HepG2 (cell line): ENCODE data around the gene RBM12. TPM values are rescaled to one million over a fixed set of nuclear protein-coding genes. Genes with fewer than 3 reads are reported as not detected.
A peak's percentile ranks its signal among the peaks of the same experiment; 100 is the strongest.

Experiments
- CCAR2 ChIP-seq: fragments of 200-400 bp; formaldehyde crosslinking; optimal IDR thresholded peaks from 2 replicates; pipeline ENCODE3; 2018; ENCODE audit warnings: low read depth, mild to moderate bottlenecking, low read length, moderate library complexity
- CENPX ChIP-seq: sonication (generic); formaldehyde crosslinking; IDR thresholded peaks from 2 replicates; pipeline ENCODE4 v1.9.0; 2021; ENCODE audit warnings: mild to moderate bottlenecking, missing genetic modification reagents, moderate library complexity
- FOXJ3 ChIP-seq: sonication (generic); formaldehyde crosslinking; IDR thresholded peaks from 2 replicates; pipeline ENCODE4 v1.4.0; 2020; ENCODE audit warnings: missing genetic modification reagents, mild to moderate bottlenecking, borderline replicate concordance
- GRHL1 ChIP-seq: sonication (generic); formaldehyde crosslinking; conservative IDR thresholded peaks from 2 replicates; pipeline ENCODE4 v1.8.0; 2022; ENCODE audit warnings: missing genetic modification reagents
- IRX3 ChIP-seq: sonication (generic); formaldehyde crosslinking; IDR thresholded peaks from 2 replicates; pipeline ENCODE4 v1.8.1; 2023; ENCODE audit warnings: mild to moderate bottlenecking, low read depth, missing genetic modification reagents, borderline replicate concordance
- LCORL ChIP-seq, 2 experiments: fragments of 450-650 bp in 1 of 2; sonication (generic) in 1 of 2; formaldehyde crosslinking in 1 of 2; IDR thresholded peaks; 2 replicates each; pipeline versions ENCODE4 v1.5.0 to v1.6.1; 2017 to 2020; ENCODE audit warnings: antibody characterized with exemption in 1 of 2, missing genetic modification reagents in 1 of 2
- MAF1 ChIP-seq: sonication (generic); formaldehyde crosslinking; IDR thresholded peaks from 2 replicates; pipeline ENCODE4 v1.5.0; 2020; ENCODE audit warnings: missing genetic modification reagents, borderline replicate concordance
- MBD4 ChIP-seq: IDR thresholded peaks from 2 replicates; pipeline ENCODE4 v1.6.1; 2012; ENCODE audit warnings: low read length, inconsistent platforms, borderline replicate concordance
- MXD4 ChIP-seq: IDR thresholded peaks from 2 replicates; pipeline ENCODE4 v1.6.1; 2016; ENCODE audit warnings: mild to moderate bottlenecking, missing biosample characterization, missing genetic modification reagents
- SRF ChIP-seq: IDR thresholded peaks from 2 replicates; pipeline ENCODE4 v1.6.1; 2011; ENCODE audit warnings: mild to moderate bottlenecking, low read depth, low read length, moderate library complexity
- TBP ChIP-seq: sonication (generic); formaldehyde crosslinking; IDR thresholded peaks from 2 replicates; pipeline ENCODE4 v1.5.0; 2020; ENCODE audit warnings: missing genetic modification reagents
- ZNF253 ChIP-seq: sonication (generic); formaldehyde crosslinking; IDR thresholded peaks from 2 replicates; pipeline ENCODE4 v1.8.0; 2022; ENCODE audit warnings: mild to moderate bottlenecking, missing genetic modification reagents, borderline replicate concordance
- ZNF782 ChIP-seq: sonication (generic); formaldehyde crosslinking; IDR thresholded peaks from 2 replicates; pipeline ENCODE4 v1.4.0; 2020; ENCODE audit warnings: missing genetic modification reagents, mild to moderate bottlenecking, borderline replicate concordance
- polyA plus RNA-seq, 8 experiments: library from polyadenylated mRNA; depleted of rRNA in 3 of 8; stranded (reverse) in 7 of 8; unstranded in 1 of 8; fragments of >200 nt; fragmentation: Illumina TruSeq in 4 of 8; extraction: Trizol in 4 of 8; gene quantifications; 2 replicates each; pipeline versions ENCODE4 v1.2.1 to v1.2.3, GENCODE V29; 2011 to 2016; ENCODE audit warnings: low read depth in 4 of 8, missing spikeins in 1 of 8, mixed read lengths in 1 of 8; ENCODE audit not compliant: insufficient read depth in 1 of 8
- total RNA-seq, 5 experiments: library from RNA; depleted of rRNA; stranded (reverse); fragments of >200 nt; fragmentation: Illumina TruSeq; extraction: Trizol; gene quantifications; 2 replicates each; pipeline ENCODE4 v1.2.3, GENCODE V29; 2016; ENCODE audit warnings: low read depth in 1 of 5
- TF ChIP-seq, protein P1 (sequence below): sonication (generic); formaldehyde crosslinking; IDR thresholded peaks from 2 replicates; pipeline ENCODE4 v1.5.1; 2020; ENCODE audit warnings: missing genetic modification reagents, mild to moderate bottlenecking, borderline replicate concordance
- TF ChIP-seq, protein P2 (sequence below): sonication (generic); formaldehyde crosslinking; IDR thresholded peaks from 2 replicates; pipeline ENCODE4; 2020; ENCODE audit warnings: missing genetic modification reagents, mild to moderate bottlenecking, borderline replicate concordance
- TF ChIP-seq, protein P3 (sequence below): sonication (generic); formaldehyde crosslinking; IDR thresholded peaks from 2 replicates; pipeline ENCODE4 v1.4.0; 2020; ENCODE audit warnings: mild to moderate bottlenecking, missing genetic modification reagents

The RBM12 gene
- total and polyA plus RNA-seq, 2 of the 13 experiments (the other 11 are each of a cell fraction or from before 2014, with no cell fraction given), result 97.9 to 104 TPM

DNA sequence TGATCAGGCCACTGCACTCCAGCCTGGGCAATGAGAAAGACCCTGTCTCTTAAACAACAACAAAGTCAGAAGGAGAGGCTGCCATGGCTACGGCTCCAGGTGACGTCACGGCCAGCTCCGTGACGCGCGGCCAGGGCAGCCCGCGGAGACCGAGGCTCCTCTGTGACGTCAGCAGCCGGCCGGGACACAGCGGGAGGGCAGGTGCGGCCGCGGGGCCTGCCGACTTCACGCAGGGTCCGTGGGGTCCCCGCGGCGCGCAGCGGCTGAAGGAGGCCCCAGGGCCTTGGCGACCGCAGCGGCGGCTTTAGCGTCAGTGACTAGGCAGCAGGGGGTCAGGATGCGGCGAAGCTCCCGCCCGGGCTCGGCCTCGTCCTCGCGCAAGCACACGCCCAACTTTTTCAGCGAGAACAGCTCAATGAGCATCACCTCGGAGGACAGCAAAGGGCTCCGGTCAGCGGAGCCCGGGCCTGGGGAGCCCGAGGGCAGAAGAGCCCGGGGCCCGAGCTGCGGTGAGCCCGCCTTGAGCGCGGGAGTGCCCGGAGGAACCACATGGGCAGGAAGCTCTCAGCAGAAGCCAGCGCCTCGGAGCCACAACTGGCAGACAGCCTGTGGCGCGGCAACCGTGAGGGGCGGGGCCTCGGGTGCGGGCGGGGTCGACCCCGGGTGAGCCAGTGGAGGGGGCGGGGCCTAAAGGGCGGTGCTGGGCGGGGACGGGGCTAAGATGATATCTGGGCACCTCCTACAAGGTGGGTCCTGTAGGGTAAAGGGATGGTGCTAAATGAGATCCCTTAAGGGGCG, 48.8 kb downstream of the RBM12 start, which contains the start of gene SPAG4 (continued):
- TF ChIP-seq GRHL1 (CRISPR knock-in tag) (no peak), ZNF253 (peak; percentile 98), MBD4 (no peak), MAF1 (CRISPR knock-in tag) (peak; percentile 98), CCAR2 (no peak), TBP (0 out of 2 replicates have a peak, but pooled peaks have one; percentile 92), ZNF782 (CRISPR knock-in tag) (peak; percentile 96; the same call in 1 of the 2 replicates), FOXJ3 (peak; percentile 78), MXD4 (CRISPR knock-in tag) (no peak; the same call in none of the 2 replicates), LCORL (IDR thresholded peaks at IDR 0.05) (no peak), LCORL (CRISPR knock-in tag; IDR thresholded peaks at IDR 0.05) (no peak; the same call in 1 of the 2 replicates), SRF (no peak), IRX3 (CRISPR knock-in tag) (peak; percentile 87; the same call in 1 of the 2 replicates), CENPX (no peak)
- TF ChIP-seq, protein P1, sequence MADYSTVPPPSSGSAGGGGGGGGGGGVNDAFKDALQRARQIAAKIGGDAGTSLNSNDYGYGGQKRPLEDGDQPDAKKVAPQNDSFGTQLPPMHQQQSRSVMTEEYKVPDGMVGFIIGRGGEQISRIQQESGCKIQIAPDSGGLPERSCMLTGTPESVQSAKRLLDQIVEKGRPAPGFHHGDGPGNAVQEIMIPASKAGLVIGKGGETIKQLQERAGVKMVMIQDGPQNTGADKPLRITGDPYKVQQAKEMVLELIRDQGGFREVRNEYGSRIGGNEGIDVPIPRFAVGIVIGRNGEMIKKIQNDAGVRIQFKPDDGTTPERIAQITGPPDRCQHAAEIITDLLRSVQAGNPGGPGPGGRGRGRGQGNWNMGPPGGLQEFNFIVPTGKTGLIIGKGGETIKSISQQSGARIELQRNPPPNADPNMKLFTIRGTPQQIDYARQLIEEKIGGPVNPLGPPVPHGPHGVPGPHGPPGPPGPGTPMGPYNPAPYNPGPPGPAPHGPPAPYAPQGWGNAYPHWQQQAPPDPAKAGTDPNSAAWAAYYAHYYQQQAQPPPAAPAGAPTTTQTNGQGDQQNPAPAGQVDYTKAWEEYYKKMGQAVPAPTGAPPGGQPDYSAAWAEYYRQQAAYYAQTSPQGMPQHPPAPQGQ, result peak; percentile 94; the same call in 1 of the 2 replicates
- TF ChIP-seq, protein P2, sequence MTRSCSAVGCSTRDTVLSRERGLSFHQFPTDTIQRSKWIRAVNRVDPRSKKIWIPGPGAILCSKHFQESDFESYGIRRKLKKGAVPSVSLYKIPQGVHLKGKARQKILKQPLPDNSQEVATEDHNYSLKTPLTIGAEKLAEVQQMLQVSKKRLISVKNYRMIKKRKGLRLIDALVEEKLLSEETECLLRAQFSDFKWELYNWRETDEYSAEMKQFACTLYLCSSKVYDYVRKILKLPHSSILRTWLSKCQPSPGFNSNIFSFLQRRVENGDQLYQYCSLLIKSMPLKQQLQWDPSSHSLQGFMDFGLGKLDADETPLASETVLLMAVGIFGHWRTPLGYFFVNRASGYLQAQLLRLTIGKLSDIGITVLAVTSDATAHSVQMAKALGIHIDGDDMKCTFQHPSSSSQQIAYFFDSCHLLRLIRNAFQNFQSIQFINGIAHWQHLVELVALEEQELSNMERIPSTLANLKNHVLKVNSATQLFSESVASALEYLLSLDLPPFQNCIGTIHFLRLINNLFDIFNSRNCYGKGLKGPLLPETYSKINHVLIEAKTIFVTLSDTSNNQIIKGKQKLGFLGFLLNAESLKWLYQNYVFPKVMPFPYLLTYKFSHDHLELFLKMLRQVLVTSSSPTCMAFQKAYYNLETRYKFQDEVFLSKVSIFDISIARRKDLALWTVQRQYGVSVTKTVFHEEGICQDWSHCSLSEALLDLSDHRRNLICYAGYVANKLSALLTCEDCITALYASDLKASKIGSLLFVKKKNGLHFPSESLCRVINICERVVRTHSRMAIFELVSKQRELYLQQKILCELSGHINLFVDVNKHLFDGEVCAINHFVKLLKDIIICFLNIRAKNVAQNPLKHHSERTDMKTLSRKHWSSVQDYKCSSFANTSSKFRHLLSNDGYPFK, result peak; percentile 94
- TF ChIP-seq, protein P3, sequence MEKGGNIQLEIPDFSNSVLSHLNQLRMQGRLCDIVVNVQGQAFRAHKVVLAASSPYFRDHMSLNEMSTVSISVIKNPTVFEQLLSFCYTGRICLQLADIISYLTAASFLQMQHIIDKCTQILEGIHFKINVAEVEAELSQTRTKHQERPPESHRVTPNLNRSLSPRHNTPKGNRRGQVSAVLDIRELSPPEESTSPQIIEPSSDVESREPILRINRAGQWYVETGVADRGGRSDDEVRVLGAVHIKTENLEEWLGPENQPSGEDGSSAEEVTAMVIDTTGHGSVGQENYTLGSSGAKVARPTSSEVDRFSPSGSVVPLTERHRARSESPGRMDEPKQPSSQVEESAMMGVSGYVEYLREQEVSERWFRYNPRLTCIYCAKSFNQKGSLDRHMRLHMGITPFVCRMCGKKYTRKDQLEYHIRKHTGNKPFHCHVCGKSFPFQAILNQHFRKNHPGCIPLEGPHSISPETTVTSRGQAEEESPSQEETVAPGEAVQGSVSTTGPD (CRISPR knock-in tag), result peak; percentile 77; the same call in 1 of the 2 replicates
